Neural cell (in vitro differentiated cells): ENCODE measurements around the gene AHNAK2.

Experiments
- EP300 ChIP-seq: fragments of 450-650 bp; conservative IDR thresholded peaks from 2 replicates; pipeline ENCODE4 v1.6.1; 2014; ENCODE audit warnings: antibody characterized with exemption, mild to moderate bottlenecking, moderate library complexity; ENCODE audit not compliant: poor library complexity, severe bottlenecking
- EZH2 ChIP-seq: fragments of 200-600, 300-800 bp; shearing (Covaris generic), sonication (generic); IDR thresholded peaks from 2 replicates; pipeline ENCODE4 v1.6.1; 2014; ENCODE audit warnings: antibody characterized with exemption, low read length, borderline replicate concordance, mild to moderate bottlenecking; ENCODE audit not compliant: insufficient read depth, poor library complexity, severe bottlenecking
- POLR2AphosphoS5 ChIP-seq: IDR thresholded peaks from 2 replicates; pipeline ENCODE4 v1.6.1; 2012
- RAD21 ChIP-seq: fragments of 450-650 bp; conservative IDR thresholded peaks from 2 replicates; pipeline ENCODE4 v1.6.1; 2014; ENCODE audit warnings: antibody characterized with exemption, mild to moderate bottlenecking, moderate library complexity
- TF ChIP-seq, protein P1 (sequence below): fragments of 450-650 bp; IDR thresholded peaks from 2 replicates; pipeline ENCODE4 v1.5.1; 2014; ENCODE audit warnings: antibody characterized with exemption, mild to moderate bottlenecking, moderate library complexity; ENCODE audit not compliant: poor library complexity, severe bottlenecking
- TF ChIP-seq, protein P2 (sequence below): IDR thresholded peaks from 2 replicates; pipeline ENCODE4 v1.6.1; 2012; ENCODE audit warnings: borderline replicate concordance

DNA sequence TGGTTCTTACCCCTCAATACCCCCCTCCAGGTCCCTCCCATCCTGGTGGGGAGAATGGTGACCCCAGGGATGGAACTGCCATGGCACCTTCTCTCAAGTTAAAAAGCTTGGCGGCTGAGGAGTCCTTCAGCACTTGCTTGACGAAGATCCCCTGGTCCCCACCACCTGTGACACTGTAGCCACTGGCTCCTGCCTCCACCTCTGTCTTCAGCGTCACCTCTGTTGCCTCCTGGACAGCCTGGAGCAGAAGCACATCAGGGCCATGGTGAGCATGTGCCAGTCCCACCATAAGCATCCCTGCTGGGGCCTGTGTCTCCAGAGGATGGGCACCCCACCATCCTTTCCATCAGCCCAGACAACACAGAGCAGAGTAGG, 22.8 kb downstream of the AHNAK2 start:
- TF ChIP-seq, protein P1, sequence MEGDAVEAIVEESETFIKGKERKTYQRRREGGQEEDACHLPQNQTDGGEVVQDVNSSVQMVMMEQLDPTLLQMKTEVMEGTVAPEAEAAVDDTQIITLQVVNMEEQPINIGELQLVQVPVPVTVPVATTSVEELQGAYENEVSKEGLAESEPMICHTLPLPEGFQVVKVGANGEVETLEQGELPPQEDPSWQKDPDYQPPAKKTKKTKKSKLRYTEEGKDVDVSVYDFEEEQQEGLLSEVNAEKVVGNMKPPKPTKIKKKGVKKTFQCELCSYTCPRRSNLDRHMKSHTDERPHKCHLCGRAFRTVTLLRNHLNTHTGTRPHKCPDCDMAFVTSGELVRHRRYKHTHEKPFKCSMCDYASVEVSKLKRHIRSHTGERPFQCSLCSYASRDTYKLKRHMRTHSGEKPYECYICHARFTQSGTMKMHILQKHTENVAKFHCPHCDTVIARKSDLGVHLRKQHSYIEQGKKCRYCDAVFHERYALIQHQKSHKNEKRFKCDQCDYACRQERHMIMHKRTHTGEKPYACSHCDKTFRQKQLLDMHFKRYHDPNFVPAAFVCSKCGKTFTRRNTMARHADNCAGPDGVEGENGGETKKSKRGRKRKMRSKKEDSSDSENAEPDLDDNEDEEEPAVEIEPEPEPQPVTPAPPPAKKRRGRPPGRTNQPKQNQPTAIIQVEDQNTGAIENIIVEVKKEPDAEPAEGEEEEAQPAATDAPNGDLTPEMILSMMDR: no peak
- no peak for TF ChIP-seq EP300
- no peak for TF ChIP-seq POLR2AphosphoS5
- TF ChIP-seq EZH2: no peak
- TF ChIP-seq RAD21: no peak
- TF ChIP-seq, protein P2, sequence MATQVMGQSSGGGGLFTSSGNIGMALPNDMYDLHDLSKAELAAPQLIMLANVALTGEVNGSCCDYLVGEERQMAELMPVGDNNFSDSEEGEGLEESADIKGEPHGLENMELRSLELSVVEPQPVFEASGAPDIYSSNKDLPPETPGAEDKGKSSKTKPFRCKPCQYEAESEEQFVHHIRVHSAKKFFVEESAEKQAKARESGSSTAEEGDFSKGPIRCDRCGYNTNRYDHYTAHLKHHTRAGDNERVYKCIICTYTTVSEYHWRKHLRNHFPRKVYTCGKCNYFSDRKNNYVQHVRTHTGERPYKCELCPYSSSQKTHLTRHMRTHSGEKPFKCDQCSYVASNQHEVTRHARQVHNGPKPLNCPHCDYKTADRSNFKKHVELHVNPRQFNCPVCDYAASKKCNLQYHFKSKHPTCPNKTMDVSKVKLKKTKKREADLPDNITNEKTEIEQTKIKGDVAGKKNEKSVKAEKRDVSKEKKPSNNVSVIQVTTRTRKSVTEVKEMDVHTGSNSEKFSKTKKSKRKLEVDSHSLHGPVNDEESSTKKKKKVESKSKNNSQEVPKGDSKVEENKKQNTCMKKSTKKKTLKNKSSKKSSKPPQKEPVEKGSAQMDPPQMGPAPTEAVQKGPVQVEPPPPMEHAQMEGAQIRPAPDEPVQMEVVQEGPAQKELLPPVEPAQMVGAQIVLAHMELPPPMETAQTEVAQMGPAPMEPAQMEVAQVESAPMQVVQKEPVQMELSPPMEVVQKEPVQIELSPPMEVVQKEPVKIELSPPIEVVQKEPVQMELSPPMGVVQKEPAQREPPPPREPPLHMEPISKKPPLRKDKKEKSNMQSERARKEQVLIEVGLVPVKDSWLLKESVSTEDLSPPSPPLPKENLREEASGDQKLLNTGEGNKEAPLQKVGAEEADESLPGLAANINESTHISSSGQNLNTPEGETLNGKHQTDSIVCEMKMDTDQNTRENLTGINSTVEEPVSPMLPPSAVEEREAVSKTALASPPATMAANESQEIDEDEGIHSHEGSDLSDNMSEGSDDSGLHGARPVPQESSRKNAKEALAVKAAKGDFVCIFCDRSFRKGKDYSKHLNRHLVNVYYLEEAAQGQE: no peak
